H1 (cell line): ENCODE data around the gene MFAP4.

Source experiments
- BCL11A ChIP-seq, 2 experiments: IDR thresholded peaks; one replicate each; pipeline ENCODE4 v1.6.1; 2011; ENCODE audit warnings: low read depth in 2 of 2, low read length in 2 of 2, mild to moderate bottlenecking in 2 of 2
- CBX5 ChIP-seq: fragments of 300-800, 300-1000 bp; sonication (generic); IDR thresholded peaks from 2 replicates; pipeline ENCODE4 v1.7.1; 2016; ENCODE audit warnings: antibody characterized with exemption, low read length, low read depth
- EZH2 ChIP-seq: fragments of 200-600 bp; sonication (generic); IDR thresholded peaks from 2 replicates; pipeline ENCODE4 v1.7.1; 2012; ENCODE audit warnings: low read depth, mild to moderate bottlenecking, moderate library complexity, low read length, inconsistent platforms; ENCODE audit not compliant: severe bottlenecking
- POLR2A ChIP-seq, 2 experiments: IDR thresholded peaks; 1 replicate in 1 of 2; 2 replicates in 1 of 2; pipeline ENCODE4 v1.6.1; 2011; ENCODE audit warnings: low read depth in 2 of 2, low read length in 2 of 2, mild to moderate bottlenecking in 2 of 2; ENCODE audit errors: control extremely low read depth in 1 of 2
- RFX5 ChIP-seq: IDR thresholded peaks from 2 replicates; pipeline ENCODE4 v1.6.1; 2011; ENCODE audit warnings: low read depth, low read length, improper control_type of control experiment, borderline replicate concordance
- RXRA ChIP-seq: IDR thresholded peaks from 2 replicates; pipeline ENCODE4 v1.6.1; 2011; ENCODE audit warnings: low read depth, mild to moderate bottlenecking, low read length, moderate library complexity; ENCODE audit not compliant: insufficient read depth
- TAF1 ChIP-seq: IDR thresholded peaks from 2 replicates; pipeline ENCODE4 v1.6.1; 2011; ENCODE audit warnings: mild to moderate bottlenecking, low read depth, low read length
- TCF12 ChIP-seq: IDR thresholded peaks from 2 replicates; pipeline ENCODE4 v1.6.1; 2011; ENCODE audit warnings: low read depth, mild to moderate bottlenecking, low read length
- YY1 ChIP-seq: IDR thresholded peaks from 2 replicates; pipeline ENCODE4 v1.6.1; 2011; ENCODE audit warnings: low read depth, mild to moderate bottlenecking, low read length
- TF ChIP-seq, protein P1 (sequence below), 3 experiments: IDR thresholded peaks; 1 replicate in 2 of 3; 2 replicates in 1 of 3; pipeline versions ENCODE4 v1.5.1 to v1.6.1; 2011; ENCODE audit warnings: low read length in 3 of 3, mild to moderate bottlenecking in 3 of 3, inconsistent platforms in 2 of 3, low read depth in 1 of 3, moderate library complexity in 1 of 3; ENCODE audit not compliant: insufficient read depth in 1 of 3; ENCODE audit errors: control extremely low read depth in 1 of 3

DNA sequence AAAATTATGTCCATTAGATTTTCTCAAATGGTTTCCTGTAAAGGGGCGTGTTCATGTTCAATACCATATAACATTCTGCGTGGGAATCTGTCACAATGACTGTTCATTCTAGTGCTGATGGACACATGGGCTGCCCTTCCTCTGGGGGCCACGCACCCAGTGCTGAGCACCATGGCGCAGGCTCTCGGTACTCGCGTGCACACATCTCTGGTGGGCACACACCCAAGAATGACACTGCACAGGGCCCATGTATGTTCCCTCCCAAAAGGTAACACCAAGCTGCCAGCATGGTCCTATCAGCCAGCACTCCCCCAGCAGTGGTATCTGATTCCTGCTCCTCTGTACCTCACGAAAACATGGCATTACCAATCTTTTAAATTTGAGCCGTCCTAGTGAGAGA lies 38.2 kb downstream of the MFAP4 start:
- TF ChIP-seq TAF1: no peak
- TF ChIP-seq TCF12: no peak
- no peak for TF ChIP-seq EZH2
- no peak for TF ChIP-seq RFX5
- no peak for TF ChIP-seq BCL11A (IDR thresholded peaks at IDR 0.05; ENCODE audit: low read depth in 2 of 2, low read length in 2 of 2)
- TF ChIP-seq, protein P1, sequence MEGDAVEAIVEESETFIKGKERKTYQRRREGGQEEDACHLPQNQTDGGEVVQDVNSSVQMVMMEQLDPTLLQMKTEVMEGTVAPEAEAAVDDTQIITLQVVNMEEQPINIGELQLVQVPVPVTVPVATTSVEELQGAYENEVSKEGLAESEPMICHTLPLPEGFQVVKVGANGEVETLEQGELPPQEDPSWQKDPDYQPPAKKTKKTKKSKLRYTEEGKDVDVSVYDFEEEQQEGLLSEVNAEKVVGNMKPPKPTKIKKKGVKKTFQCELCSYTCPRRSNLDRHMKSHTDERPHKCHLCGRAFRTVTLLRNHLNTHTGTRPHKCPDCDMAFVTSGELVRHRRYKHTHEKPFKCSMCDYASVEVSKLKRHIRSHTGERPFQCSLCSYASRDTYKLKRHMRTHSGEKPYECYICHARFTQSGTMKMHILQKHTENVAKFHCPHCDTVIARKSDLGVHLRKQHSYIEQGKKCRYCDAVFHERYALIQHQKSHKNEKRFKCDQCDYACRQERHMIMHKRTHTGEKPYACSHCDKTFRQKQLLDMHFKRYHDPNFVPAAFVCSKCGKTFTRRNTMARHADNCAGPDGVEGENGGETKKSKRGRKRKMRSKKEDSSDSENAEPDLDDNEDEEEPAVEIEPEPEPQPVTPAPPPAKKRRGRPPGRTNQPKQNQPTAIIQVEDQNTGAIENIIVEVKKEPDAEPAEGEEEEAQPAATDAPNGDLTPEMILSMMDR (IDR thresholded peaks at IDR 0.05; ENCODE audit: control extremely low read depth in 1 of 3, insufficient read depth in 1 of 3, low read depth in 1 of 3, low read length in 3 of 3): no peak
- no peak for TF ChIP-seq RXRA
- TF ChIP-seq POLR2A (IDR thresholded peaks at IDR 0.05; ENCODE audit: control extremely low read depth in 1 of 2, low read depth in 2 of 2, low read length in 2 of 2): no peak
- TF ChIP-seq CBX5: no peak
- TF ChIP-seq YY1: no peak
